ENCODE data around the gene WDR59.

GRCh38 chr16:74954763-74955162 is 30.2 kb downstream of the WDR59 start:
- TF ChIP-seq POLR2AphosphoS5 (IDR thresholded peaks at IDR 0.05) (no peak), CTCF (IDR thresholded peaks at IDR 0.05) (no peak), POLR2A (IDR thresholded peaks at IDR 0.05) (no peak)
